ENCODE data around the gene E2F6. TPM values are rescaled to one million over a fixed set of nuclear protein-coding genes. Genes with fewer than 3 reads are reported as not detected.

Gene E2F6
- total and polyA plus RNA-seq, 2 donors from 2014 or later, result 7.8 to 12.7 TPM

DNA sequence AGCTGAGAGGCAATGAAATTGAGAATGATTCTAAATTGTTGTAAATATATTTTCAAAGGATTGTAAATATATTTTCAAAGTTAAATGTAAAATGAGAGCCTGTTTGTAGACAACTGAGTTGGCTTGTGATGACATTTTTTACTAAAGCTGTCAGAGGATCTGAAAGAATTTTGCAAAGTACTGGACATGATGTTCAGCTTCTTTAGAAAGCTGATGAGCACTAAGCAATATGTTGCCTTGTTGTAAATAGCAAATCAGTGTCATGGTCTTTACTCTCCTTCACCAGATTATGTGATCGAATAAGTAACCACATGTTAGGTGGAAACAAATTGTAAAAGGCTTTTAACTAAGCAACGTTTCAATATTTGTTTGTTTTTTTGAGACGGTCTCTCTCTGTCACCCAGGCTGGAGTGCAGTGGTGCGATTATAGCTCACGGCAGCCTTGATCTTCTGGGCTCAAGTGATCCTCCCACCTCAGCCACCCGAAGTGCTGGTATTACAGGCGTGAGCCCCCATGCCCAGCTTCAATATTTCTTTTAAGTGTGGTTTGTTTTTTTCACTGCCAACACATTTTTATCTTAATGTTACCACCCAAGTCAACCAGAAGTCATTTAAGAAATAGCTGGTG lies 44.0 kb downstream of the E2F6 start:
- H3K4me3 ChIP-seq (ENCODE audit: low read length in 3 of 3), result no peak overlapping the region
- intact Hi-C loops (cut with DNase I), result no loop called here
- H3K9me3 ChIP-seq (ENCODE audit: control insufficient read depth in 2 of 3, insufficient read depth in 1 of 3, low read length in 3 of 3), result peaks cover 0 to 4% (median 0%) of the 10 kb centered on the region in 3 donors
- no peaks in the 10 kb centered on the region for H3K4me1 ChIP-seq (ENCODE audit: control insufficient read depth in 2 of 3, insufficient read depth in 2 of 3, low read depth in 1 of 3, low read length in 3 of 3)
- no peak overlapping the region for H3K27ac ChIP-seq (ENCODE audit: low read depth in 2 of 2, low read length in 2 of 2)
- TF ChIP-seq, protein P1, sequence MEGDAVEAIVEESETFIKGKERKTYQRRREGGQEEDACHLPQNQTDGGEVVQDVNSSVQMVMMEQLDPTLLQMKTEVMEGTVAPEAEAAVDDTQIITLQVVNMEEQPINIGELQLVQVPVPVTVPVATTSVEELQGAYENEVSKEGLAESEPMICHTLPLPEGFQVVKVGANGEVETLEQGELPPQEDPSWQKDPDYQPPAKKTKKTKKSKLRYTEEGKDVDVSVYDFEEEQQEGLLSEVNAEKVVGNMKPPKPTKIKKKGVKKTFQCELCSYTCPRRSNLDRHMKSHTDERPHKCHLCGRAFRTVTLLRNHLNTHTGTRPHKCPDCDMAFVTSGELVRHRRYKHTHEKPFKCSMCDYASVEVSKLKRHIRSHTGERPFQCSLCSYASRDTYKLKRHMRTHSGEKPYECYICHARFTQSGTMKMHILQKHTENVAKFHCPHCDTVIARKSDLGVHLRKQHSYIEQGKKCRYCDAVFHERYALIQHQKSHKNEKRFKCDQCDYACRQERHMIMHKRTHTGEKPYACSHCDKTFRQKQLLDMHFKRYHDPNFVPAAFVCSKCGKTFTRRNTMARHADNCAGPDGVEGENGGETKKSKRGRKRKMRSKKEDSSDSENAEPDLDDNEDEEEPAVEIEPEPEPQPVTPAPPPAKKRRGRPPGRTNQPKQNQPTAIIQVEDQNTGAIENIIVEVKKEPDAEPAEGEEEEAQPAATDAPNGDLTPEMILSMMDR (IDR thresholded peaks at IDR 0.05; ENCODE audit: borderline replicate concordance, extremely low read depth, insufficient read depth), result no peak
- no peaks in the 10 kb centered on the region for H3K27me3 ChIP-seq (ENCODE audit: control insufficient read depth, insufficient read depth, low read length)
- H3K36me3 ChIP-seq (ENCODE audit: control insufficient read depth in 2 of 3, insufficient read depth in 3 of 3, low read length in 3 of 3), result no peaks in the 10 kb centered on the region
- no peak overlapping the region for H3K9ac ChIP-seq (ENCODE audit: low read length in 3 of 3)
- DNase-seq, result no peak
- FAIRE-seq, result no peak

DNA sequence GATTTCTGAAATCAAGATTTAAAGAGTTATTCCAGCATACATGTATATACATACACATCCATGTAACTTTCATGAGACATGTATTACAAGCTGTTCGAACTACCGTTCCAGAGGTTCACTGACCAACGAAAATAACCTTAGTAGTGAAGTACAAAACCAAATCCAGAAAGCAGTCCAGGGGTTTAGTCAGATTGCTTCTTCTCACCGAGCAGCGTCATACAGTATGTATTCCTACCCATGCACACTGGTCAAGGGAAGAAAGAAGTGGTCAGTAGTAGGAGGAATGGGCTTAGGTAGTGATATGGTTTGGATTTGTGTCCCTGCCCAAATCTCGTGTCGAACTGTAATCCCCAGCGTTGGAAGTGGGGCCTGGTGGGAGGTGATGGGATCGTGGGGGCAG lies 45.3 kb downstream of the E2F6 start:
- Histone ChIP-seq H3K9me3 (ENCODE audit: control insufficient read depth in 2 of 3, insufficient read depth in 1 of 3, low read length in 3 of 3) (peaks cover 0 to 4% (median 0%) of the 10 kb centered on the region in 3 donors), H3K4me3 (ENCODE audit: low read length in 3 of 3) (no peak overlapping the region), H3K27me3 (ENCODE audit: control insufficient read depth, insufficient read depth, low read length) (no peaks in the 10 kb centered on the region), H3K36me3 (ENCODE audit: control insufficient read depth in 2 of 3, insufficient read depth in 3 of 3, low read length in 3 of 3) (no peaks in the 10 kb centered on the region), H3K4me1 (ENCODE audit: control insufficient read depth in 2 of 3, insufficient read depth in 2 of 3, low read depth in 1 of 3, low read length in 3 of 3) (no peaks in the 10 kb centered on the region), H3K9ac (ENCODE audit: low read length in 3 of 3) (no peak overlapping the region), H3K27ac (ENCODE audit: low read depth in 2 of 2, low read length in 2 of 2) (no peak overlapping the region)
- no peak for FAIRE-seq
- TF ChIP-seq, protein P1 (IDR thresholded peaks at IDR 0.05; ENCODE audit: borderline replicate concordance, extremely low read depth, insufficient read depth), result no peak
- intact Hi-C loops (cut with DNase I), result no loop called here
- DNase-seq, result no peak

DNA sequence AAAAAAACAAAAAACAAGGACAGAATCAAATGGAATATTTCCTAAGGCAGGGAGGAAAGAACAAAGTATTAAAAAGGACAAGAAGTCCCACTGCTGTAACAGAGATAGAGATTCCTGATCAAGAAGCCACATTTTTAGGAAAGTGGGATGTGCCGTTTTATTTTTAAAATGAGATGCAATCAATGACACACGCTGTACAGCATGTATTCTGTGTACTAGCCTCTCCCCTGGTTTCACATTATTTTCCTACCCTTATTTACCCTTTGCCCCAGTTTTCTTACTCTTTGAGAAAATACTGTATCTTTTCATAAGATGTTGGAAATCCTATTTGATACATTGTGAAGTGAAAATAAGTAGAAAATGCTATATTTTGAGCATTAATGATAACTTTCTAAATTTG lies 45.8 kb downstream of the E2F6 start:
- Histone ChIP-seq H3K4me3 (ENCODE audit: low read length in 3 of 3) (no peak overlapping the region), H3K9me3 (ENCODE audit: control insufficient read depth in 2 of 3, insufficient read depth in 1 of 3, low read length in 3 of 3) (peaks cover 0 to 4% (median 0%) of the 10 kb centered on the region in 3 donors), H3K36me3 (ENCODE audit: control insufficient read depth in 2 of 3, insufficient read depth in 3 of 3, low read length in 3 of 3) (no peaks in the 10 kb centered on the region), H3K9ac (ENCODE audit: low read length in 3 of 3) (no peak overlapping the region), H3K27ac (ENCODE audit: low read depth in 2 of 2, low read length in 2 of 2) (no peak overlapping the region), H3K4me1 (ENCODE audit: control insufficient read depth in 2 of 3, insufficient read depth in 2 of 3, low read depth in 1 of 3, low read length in 3 of 3) (no peaks in the 10 kb centered on the region), H3K27me3 (ENCODE audit: control insufficient read depth, insufficient read depth, low read length) (no peaks in the 10 kb centered on the region)
- intact Hi-C loops (cut with DNase I), result no loop called here
- FAIRE-seq, result no peak
- DNase-seq, result no peak
- TF ChIP-seq, protein P1 (IDR thresholded peaks at IDR 0.05; ENCODE audit: borderline replicate concordance, extremely low read depth, insufficient read depth), result no peak

DNA sequence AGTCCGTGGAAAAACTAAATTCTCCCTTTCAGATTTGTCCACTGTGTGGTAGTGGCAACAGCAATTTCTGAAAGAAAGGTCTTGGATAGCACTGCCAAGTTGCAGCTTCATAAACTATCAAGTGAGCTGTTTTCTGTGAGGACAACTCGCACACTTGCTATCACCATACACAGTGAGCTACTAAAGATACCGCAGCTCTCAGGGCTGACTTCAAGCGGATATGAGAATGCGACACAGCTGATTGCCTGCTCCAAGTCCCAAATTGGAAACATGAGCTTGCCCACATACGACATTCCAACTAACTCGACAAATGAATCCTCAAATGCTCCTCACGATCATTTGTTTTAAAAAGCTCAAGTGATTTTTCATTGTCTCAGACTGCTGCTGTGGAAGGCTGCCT lies 46.2 kb downstream of the E2F6 start:
- H3K27ac ChIP-seq (ENCODE audit: low read depth in 2 of 2, low read length in 2 of 2), result no peak overlapping the region
- FAIRE-seq (no peak), DNase-seq (no peak)
- intact Hi-C loops (cut with DNase I), result loop anchor here (10.0 kb wide), 1 partner anchor 185 kb away; no protein-coding TSS in a partner anchor
- no peaks in the 10 kb centered on the region for H3K4me1 ChIP-seq (ENCODE audit: control insufficient read depth in 2 of 3, insufficient read depth in 2 of 3, low read depth in 1 of 3, low read length in 3 of 3)
- H3K9me3 ChIP-seq (ENCODE audit: control insufficient read depth in 2 of 3, insufficient read depth in 1 of 3, low read length in 3 of 3), result peaks cover 0 to 4% (median 0%) of the 10 kb centered on the region in 3 donors
- H3K9ac ChIP-seq (ENCODE audit: low read length in 3 of 3), result no peak overlapping the region
- H3K36me3 ChIP-seq (ENCODE audit: control insufficient read depth in 2 of 3, insufficient read depth in 3 of 3, low read length in 3 of 3), result no peaks in the 10 kb centered on the region
- no peaks in the 10 kb centered on the region for H3K27me3 ChIP-seq (ENCODE audit: control insufficient read depth, insufficient read depth, low read length)
- TF ChIP-seq, protein P1 (IDR thresholded peaks at IDR 0.05; ENCODE audit: borderline replicate concordance, extremely low read depth, insufficient read depth), result no peak
- no peak overlapping the region for H3K4me3 ChIP-seq (ENCODE audit: low read length in 3 of 3)
